GM11168 (cell line): ENCODE measurements around the gene RNF167.
"Not testable (repeated sequence)": the region's sequence is repeated elsewhere in the genome, so short reads cannot be mapped to it uniquely, and the experiment has no call there.

Experiments used
- in situ Hi-C: fragments of 300-500 bp; cut with MboI; formaldehyde crosslinking; loops from one replicate; pipeline ENCODE4 v1.12.0; 2022; ENCODE audit warnings: low sequenced_read_pairs; ENCODE audit not compliant: unreplicated experiment

The RNF167 gene

GRCh38 chr17:4901648-4902344, 38.3 kb upstream of the RNF167 start:
- in situ Hi-C loops = no loop called here

GRCh38 chr17:4902540-4902939, 37.5 kb upstream of the RNF167 start:
- in situ Hi-C loops = no loop called here

GRCh38 chr17:4903051-4903818, 36.8 kb upstream of the RNF167 start, which contains the start of gene CHRNE:
CHRNE (minus strand) TSS chr17:4903098; CDS start chr17:4903063, 35 bp downstream.
- in situ Hi-C loops = no loop called here

GRCh38 chr17:4906642-4907041, 33.4 kb upstream of the RNF167 start:
- in situ Hi-C loops = not testable (repeated sequence)

GRCh38 chr17:4908301-4908700, 31.8 kb upstream of the RNF167 start:
- in situ Hi-C loops = no loop called here

GRCh38 chr17:4908711-4909496, 31.2 kb upstream of the RNF167 start:
- in situ Hi-C loops = no loop called here

GRCh38 chr17:4913994-4914393, 26.1 kb upstream of the RNF167 start:
- in situ Hi-C loops = no loop called here

- in situ Hi-C loops = not testable (repeated sequence)
These were observed 25.5 kb upstream of the RNF167 start for GRCh38 chr17:4914551-4914950.

GRCh38 chr17:4919511-4920047, 20.5 kb upstream of the RNF167 start:
- in situ Hi-C loops = no loop called here

GRCh38 chr17:4920351-4921048, 19.6 kb upstream of the RNF167 start:
- in situ Hi-C loops = no loop called here

- in situ Hi-C loops = no loop called here
These were observed 18.7 kb upstream of the RNF167 start for GRCh38 chr17:4921320-4921719.

- in situ Hi-C loops = not testable (repeated sequence)
These were observed 13.3 kb upstream of the RNF167 start for GRCh38 chr17:4926577-4927335.

- in situ Hi-C loops = no loop called here
These were observed 11.2 kb upstream of the RNF167 start for GRCh38 chr17:4928881-4929280.

GRCh38 chr17:4931963-4932362, 8.1 kb upstream of the RNF167 start, which contains the start of gene GP1BA:
GP1BA (plus strand) TSS chr17:4932277; CDS start chr17:4932605, 328 bp downstream.
- in situ Hi-C loops = no loop called here

- in situ Hi-C loops = no loop called here
These were observed 7.3 kb upstream of the RNF167 start for GRCh38 chr17:4932756-4933155.

- in situ Hi-C loops = no loop called here
These were observed 6.4 kb upstream of the RNF167 start for GRCh38 chr17:4933646-4934045.

GRCh38 chr17:4934173-4934979, 5.7 kb upstream of the RNF167 start:
- in situ Hi-C loops = no loop called here

- in situ Hi-C loops = no loop called here
These were observed 4.4 kb upstream of the RNF167 start for GRCh38 chr17:4935650-4936049.
